Karpas-422 (cell line): ENCODE data around the gene ZNF24. TPM values are rescaled to one million over a fixed set of nuclear protein-coding genes. Genes with fewer than 3 reads are reported as not detected.

Experiments used
- DNase-seq: peaks from one replicate; pipeline ENCODE4 v3.0.0-alpha.2; 2015
- H2AFZ ChIP-seq: fragments of 200-600 bp; sonication (generic); 2 replicates; pipeline ENCODE4 v1.6.1; 2014; ENCODE audit warnings: antibody characterized with exemption, low read length, mixed read lengths
- H3K27ac ChIP-seq: fragments of 200-600 bp; sonication (generic); 2 replicates; pipeline ENCODE4 v1.5.1; 2014; ENCODE audit warnings: mild to moderate bottlenecking, low read length, moderate library complexity
- H3K27me3 ChIP-seq: fragments of 200-600 bp; sonication (generic); 2 replicates; pipeline ENCODE4 v1.6.1; 2014; ENCODE audit warnings: low read length, mixed read lengths
- H3K36me3 ChIP-seq: fragments of 200-600 bp; sonication (generic); 2 replicates; pipeline ENCODE4 v1.6.1; 2014; ENCODE audit warnings: low read length, mixed read lengths; ENCODE audit not compliant: insufficient read depth
- H3K4me1 ChIP-seq: fragments of 200-600 bp; sonication (generic); 2 replicates; pipeline ENCODE4 v1.6.1; 2014; ENCODE audit warnings: mild to moderate bottlenecking, low read length, mixed read lengths
- H3K4me2 ChIP-seq: fragments of 200-600 bp; sonication (generic); 2 replicates; pipeline ENCODE4 v1.6.1; 2014; ENCODE audit warnings: low read length, low read depth, mild to moderate bottlenecking; ENCODE audit not compliant: poor library complexity, severe bottlenecking
- H3K4me3 ChIP-seq: fragments of 200-600 bp; sonication (generic); 2 replicates; pipeline ENCODE4 v1.5.1; 2014; ENCODE audit warnings: mild to moderate bottlenecking, antibody characterized with exemption, low read length, mixed read lengths
- H3K79me2 ChIP-seq: fragments of 200-600 bp; sonication (generic); 2 replicates; pipeline ENCODE4 v1.6.1; 2014; ENCODE audit warnings: mild to moderate bottlenecking, low read length, mixed read lengths
- H3K9ac ChIP-seq: fragments of 200-600 bp; sonication (generic); 2 replicates; pipeline ENCODE4 v1.6.0; 2014; ENCODE audit warnings: low read length
- H3K9me2 ChIP-seq: fragments of 200-600 bp; sonication (generic), shearing (Covaris generic); replicated peaks from 2 replicates; pipeline ENCODE4 v1.6.0; 2014; ENCODE audit warnings: mild to moderate bottlenecking, low read length, moderate library complexity; ENCODE audit not compliant: insufficient read depth
- H3K9me3 ChIP-seq: fragments of 300-700, 200-600 bp; sonication (generic); 2 replicates; pipeline ENCODE4 v1.6.1; 2014; ENCODE audit warnings: low read length, mixed read lengths
- H4K20me1 ChIP-seq: fragments of 200-600 bp; sonication (generic); 2 replicates; pipeline ENCODE4 v1.6.1; 2014; ENCODE audit warnings: mild to moderate bottlenecking, antibody characterized with exemption, low read length, low read depth; ENCODE audit not compliant: insufficient read depth
- total RNA-seq: library from RNA; depleted of rRNA; stranded (reverse); fragments of >200 nt; shearing (Covaris generic); gene quantifications from 2 replicates; pipeline ENCODE4 v1.2.3, GENCODE V29; 2014; ENCODE audit warnings: low replicate concordance; rRNA removed

ZNF24 gene
- total RNA-seq: 26.1 and 42.6 TPM in 2 replicates

- Histone ChIP-seq H3K4me1 (peaks cover 24% of the 10 kb centered on the region), H3K79me2 (peaks cover 56% of the 10 kb centered on the region), H3K9me3 (no peaks in the 10 kb centered on the region), H3K9me2 (no peaks in the 10 kb centered on the region), H3K27me3 (no peaks in the 10 kb centered on the region), H3K27ac (peak within 1 kb of the TSS; percentile 89), H3K4me3 (peak within 1 kb of the TSS; percentile 92), H3K4me2 (peak within 1 kb of the TSS; percentile 90), H3K9ac (peak within 1 kb of the TSS; percentile 98), H3K36me3 (peaks cover 44% of the 10 kb centered on the region), H4K20me1 (peaks cover 14% of the 10 kb centered on the region), H2AFZ (peak within 1 kb of the TSS; percentile 98)
- DNase-seq: peak; percentile 98
These were observed at the start of gene ZNF24 for GRCh38 chr18:35343936-35344735. Gene ZNF24 (minus strand): TSS chr18:35344420. CDS start chr18:35340650, 3,770 bp downstream.

DNA sequence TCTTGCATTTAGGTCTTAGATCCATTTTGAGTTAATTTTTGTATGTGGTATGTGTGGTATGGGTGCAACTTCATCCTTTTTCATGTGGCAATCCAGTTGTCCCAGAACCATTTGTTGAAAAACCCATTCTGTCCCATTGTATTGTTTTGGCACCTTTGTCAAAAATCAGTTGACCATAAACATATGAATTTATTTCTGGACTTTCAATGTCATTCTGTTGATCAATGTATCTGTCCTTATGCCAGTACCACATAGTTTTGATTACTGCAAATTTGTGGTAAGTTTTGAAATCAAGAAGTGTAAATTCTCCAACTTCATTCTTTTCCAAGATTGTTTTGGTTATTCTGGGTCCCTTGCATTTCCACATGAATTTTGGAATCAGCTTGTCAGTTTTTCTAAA is 49.5 kb upstream of the ZNF24 start:
- Histone ChIP-seq H2AFZ (no peak overlapping the region), H3K9ac (no peak overlapping the region)

DNA sequence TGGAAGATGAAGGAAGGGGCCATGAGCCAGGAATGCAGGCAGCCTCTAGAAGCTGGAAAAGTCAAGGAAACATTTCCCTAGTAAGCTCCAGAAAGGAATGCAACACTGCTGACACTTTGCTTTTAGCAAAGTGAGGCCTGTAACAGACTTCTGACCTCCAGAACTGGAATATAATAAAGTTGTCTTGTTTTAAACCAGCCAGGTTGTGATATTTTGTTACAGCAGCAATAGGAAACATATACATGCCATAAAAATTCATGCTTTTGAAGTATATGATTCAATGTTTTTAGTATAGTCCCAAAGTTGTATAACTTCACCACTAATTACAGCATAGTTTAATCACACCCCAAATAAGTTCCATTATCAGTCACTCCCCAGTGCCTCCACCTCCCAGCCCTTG is 48.2 kb upstream of the ZNF24 start:
- no peaks in the 10 kb centered on the region for H3K79me2 ChIP-seq
- H3K27ac ChIP-seq: no peak overlapping the region
- H3K4me2 ChIP-seq: no peak overlapping the region
- H3K36me3 ChIP-seq: no peaks in the 10 kb centered on the region
- no peak overlapping the region for H2AFZ ChIP-seq
- H3K9me2 ChIP-seq: no peaks in the 10 kb centered on the region
- no peak for DNase-seq
- H3K27me3 ChIP-seq: no peaks in the 10 kb centered on the region
- H3K9ac ChIP-seq: no peak overlapping the region
- H4K20me1 ChIP-seq: no peaks in the 10 kb centered on the region
- H3K4me3 ChIP-seq: no peak overlapping the region
- H3K9me3 ChIP-seq: peaks cover 4% of the 10 kb centered on the region; the same call in 1 of the 2 replicates
- H3K4me1 ChIP-seq: peaks cover 38% of the 10 kb centered on the region

More for the DNA sequence above, 49.5 kb upstream of the ZNF24 start:
- Histone ChIP-seq H3K4me2 (no peak overlapping the region), H3K27ac (no peak overlapping the region), H3K36me3 (no peaks in the 10 kb centered on the region), H3K79me2 (no peaks in the 10 kb centered on the region), H3K9me3 (peaks cover 4% of the 10 kb centered on the region; the same call in 1 of the 2 replicates), H3K27me3 (no peaks in the 10 kb centered on the region), H3K4me1 (peaks cover 35% of the 10 kb centered on the region), H4K20me1 (no peaks in the 10 kb centered on the region), H3K4me3 (no peak overlapping the region), H3K9me2 (no peaks in the 10 kb centered on the region)
- no peak for DNase-seq

- H3K27ac ChIP-seq: no peak overlapping the region
- H3K79me2 ChIP-seq: no peaks in the 10 kb centered on the region
- peak overlapping the region; percentile 58; the same call in 1 of the 2 replicates for H2AFZ ChIP-seq
- no peaks in the 10 kb centered on the region for H4K20me1 ChIP-seq
- no peak overlapping the region for H3K9ac ChIP-seq
- H3K4me2 ChIP-seq: no peak overlapping the region
- peaks cover 4% of the 10 kb centered on the region; the same call in 1 of the 2 replicates for H3K9me3 ChIP-seq
- no peak overlapping the region for H3K4me3 ChIP-seq
- no peaks in the 10 kb centered on the region for H3K36me3 ChIP-seq
- H3K4me1 ChIP-seq: peaks cover 50% of the 10 kb centered on the region
- H3K27me3 ChIP-seq: no peaks in the 10 kb centered on the region
- no peaks in the 10 kb centered on the region for H3K9me2 ChIP-seq
- no peak for DNase-seq
These were observed 46.9 kb upstream of the ZNF24 start for GRCh38 chr18:35390951-35391700.

GRCh38 chr18:35389095-35389618 is 44.9 kb upstream of the ZNF24 start:
- peaks cover 56% of the 10 kb centered on the region for H3K4me1 ChIP-seq
- no peaks in the 10 kb centered on the region for H3K79me2 ChIP-seq
- peak; percentile 63 for DNase-seq
- H3K9me2 ChIP-seq: no peaks in the 10 kb centered on the region
- H3K27me3 ChIP-seq: no peaks in the 10 kb centered on the region
- H3K4me2 ChIP-seq: peak overlapping the region; percentile 54
- H3K27ac ChIP-seq: peak overlapping the region; percentile 68
- H4K20me1 ChIP-seq: no peaks in the 10 kb centered on the region
- H3K36me3 ChIP-seq: no peaks in the 10 kb centered on the region
- peak overlapping the region; percentile 52 for H2AFZ ChIP-seq
- peak overlapping the region; percentile 24 for H3K4me3 ChIP-seq
- peaks cover 4% of the 10 kb centered on the region; the same call in 1 of the 2 replicates for H3K9me3 ChIP-seq
- H3K9ac ChIP-seq: peak overlapping the region; percentile 5

DNA sequence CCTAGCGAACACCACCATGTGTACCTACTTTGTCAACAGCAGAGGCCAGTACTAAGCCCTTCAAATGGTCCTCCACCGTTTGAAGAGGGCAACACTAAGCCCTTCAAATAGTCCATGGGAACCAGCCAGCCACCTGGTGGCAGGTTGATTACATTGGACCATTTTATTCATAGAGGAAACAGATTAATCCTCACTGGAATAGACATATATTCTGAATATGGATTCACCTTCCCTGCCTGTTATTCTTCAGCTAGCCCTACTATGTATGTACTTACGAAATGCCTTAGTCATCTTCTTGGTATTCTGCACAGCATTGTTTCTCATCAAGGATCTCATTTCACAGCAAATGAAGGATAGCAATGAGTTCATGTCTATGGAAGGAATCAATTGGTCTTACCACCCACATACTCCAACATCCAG is 42.9 kb upstream of the ZNF24 start:
- peaks cover 56% of the 10 kb centered on the region for H3K4me1 ChIP-seq
- no peaks in the 10 kb centered on the region for H3K9me2 ChIP-seq
- no peaks in the 10 kb centered on the region for H3K79me2 ChIP-seq
- peak overlapping the region; percentile 78; the same call in 1 of the 2 replicates for H2AFZ ChIP-seq
- peak; percentile 68 for DNase-seq
- H3K4me3 ChIP-seq: peak overlapping the region; percentile 25; the same call in 1 of the 2 replicates
- peak overlapping the region; percentile 68; the same call in 1 of the 2 replicates for H3K27ac ChIP-seq
- H3K36me3 ChIP-seq: no peaks in the 10 kb centered on the region
- H3K4me2 ChIP-seq: peak overlapping the region; percentile 61
- peaks cover under 1% of the 10 kb centered on the region; the same call in 1 of the 2 replicates for H3K9me3 ChIP-seq
- H4K20me1 ChIP-seq: no peaks in the 10 kb centered on the region
- peak overlapping the region; percentile 39 for H3K9ac ChIP-seq
- H3K27me3 ChIP-seq: no peaks in the 10 kb centered on the region

- Histone ChIP-seq H3K27me3 (no peaks in the 10 kb centered on the region), H3K4me3 (peak overlapping the region; percentile 25; the same call in 1 of the 2 replicates), H2AFZ (peak overlapping the region; percentile 78; the same call in 1 of the 2 replicates), H3K36me3 (no peaks in the 10 kb centered on the region), H3K9me2 (no peaks in the 10 kb centered on the region), H3K4me1 (peaks cover 56% of the 10 kb centered on the region), H3K9ac (peak overlapping the region; percentile 39), H4K20me1 (no peaks in the 10 kb centered on the region), H3K27ac (peak overlapping the region; percentile 68; the same call in 1 of the 2 replicates), H3K9me3 (no peaks in the 10 kb centered on the region), H3K79me2 (no peaks in the 10 kb centered on the region), H3K4me2 (peak overlapping the region; percentile 61)
- DNase-seq: peak; percentile 95
These were observed 42.4 kb upstream of the ZNF24 start for GRCh38 chr18:35386600-35387100.
